Memory B cell (primary cell): ENCODE results near the gene NEK6.

ENCODE experiments used
- ATAC-seq: fragments of 150-1000 bp; cut with Tn5 transposase; 2 replicates; pipeline ENCODE4 v1.10.0; 2021; ENCODE audit warnings: low read depth, mild to moderate bottlenecking, moderate library complexity
- DNase-seq, 2 donors: peaks; one replicate each; pipeline ENCODE4 v3.0.0; 2022; ENCODE audit warnings: low spot score in 2 of 2
- H3K27ac Mint-ChIP-seq: one replicate; pipeline ENCODE4 v1.8.0; 2022; ENCODE audit warnings: mild to moderate bottlenecking, moderate library complexity, mixed read lengths
- H3K27me3 Mint-ChIP-seq: one replicate; pipeline ENCODE4 v1.8.0; 2022; ENCODE audit warnings: mixed read lengths
- H3K36me3 Mint-ChIP-seq: one replicate; pipeline ENCODE4 v1.8.0; 2022; ENCODE audit warnings: mild to moderate bottlenecking, mixed read lengths
- H3K4me1 Mint-ChIP-seq: one replicate; pipeline ENCODE4 v1.8.0; 2022; ENCODE audit warnings: mixed read lengths
- H3K4me3 Mint-ChIP-seq: one replicate; pipeline ENCODE4 v1.8.0; 2022; ENCODE audit warnings: mild to moderate bottlenecking, moderate library complexity, mixed read lengths
- H3K9me3 Mint-ChIP-seq: one replicate; pipeline ENCODE4 v1.8.0; 2022; ENCODE audit warnings: mixed read lengths

Gene NEK6

GRCh38 chr9:124359426-124359825 is 101.7 kb downstream of the NEK6 start:
- ATAC-seq (no peak), DNase-seq (no peak)
- no peak overlapping the region for H3K4me3 Mint-ChIP-seq
- H3K9me3 Mint-ChIP-seq, result no peaks in the 10 kb centered on the region
- H3K27ac Mint-ChIP-seq, result peak overlapping the region; percentile 74
- H3K27me3 Mint-ChIP-seq, result no peaks in the 10 kb centered on the region
- peaks cover 13% of the 10 kb centered on the region for H3K4me1 Mint-ChIP-seq
- peaks cover 13% of the 10 kb centered on the region for H3K36me3 Mint-ChIP-seq

DNA sequence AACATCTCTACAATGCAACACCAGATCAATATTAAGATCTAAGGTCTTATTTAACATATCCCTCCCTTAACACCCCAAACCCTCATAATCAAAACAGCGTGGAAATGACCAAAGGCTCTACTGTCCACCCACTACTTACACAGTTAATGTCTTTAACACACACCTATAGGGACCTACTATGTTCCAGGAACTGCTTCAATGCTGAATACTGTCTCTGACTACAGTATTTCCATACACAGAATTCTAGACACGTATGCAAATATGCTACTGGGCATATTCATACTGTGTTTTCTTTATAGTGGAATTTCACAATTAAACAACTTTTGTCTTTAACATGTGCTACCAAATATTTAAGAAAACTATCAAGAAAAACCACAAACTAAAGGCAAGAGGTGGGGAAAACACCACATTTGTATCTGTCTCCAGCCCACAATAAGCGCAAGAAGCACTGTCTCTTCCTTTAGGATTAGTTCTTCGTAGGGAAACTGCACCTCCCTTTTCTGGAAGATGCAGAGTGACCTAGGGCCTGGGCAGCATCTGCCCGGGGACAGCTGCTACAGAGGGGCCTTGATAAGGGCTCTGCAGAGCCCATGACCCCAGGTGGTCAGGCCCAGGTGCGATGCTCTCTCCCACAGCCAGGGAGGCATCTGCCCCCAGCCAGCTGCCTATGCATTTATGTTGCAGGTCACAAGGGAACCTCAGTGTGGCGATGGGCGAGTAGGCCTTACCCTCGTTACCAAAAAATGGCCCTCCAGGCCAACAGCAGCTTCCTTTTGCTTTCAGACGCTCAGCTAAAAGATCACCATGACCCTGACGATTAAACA is 102.3 kb downstream of the NEK6 start:
- Mint-ChIP-seq H3K4me1 (peaks cover 13% of the 10 kb centered on the region), H3K36me3 (peaks cover 15% of the 10 kb centered on the region), H3K27me3 (no peaks in the 10 kb centered on the region), H3K4me3 (no peak overlapping the region), H3K27ac (peak overlapping the region; percentile 75), H3K9me3 (no peaks in the 10 kb centered on the region)
- DNase-seq (no peak), ATAC-seq (no peak)

GRCh38 chr9:124361128-124361527 is 103.4 kb downstream of the NEK6 start:
- ATAC-seq (no peak), DNase-seq (no peak)
- Mint-ChIP-seq H3K27ac (peak overlapping the region; percentile 75), H3K4me1 (peaks cover 13% of the 10 kb centered on the region), H3K4me3 (no peak overlapping the region), H3K27me3 (no peaks in the 10 kb centered on the region), H3K36me3 (peaks cover 16% of the 10 kb centered on the region), H3K9me3 (no peaks in the 10 kb centered on the region)

- no peak overlapping the region for H3K27ac Mint-ChIP-seq
- H3K4me1 Mint-ChIP-seq, result peaks cover 15% of the 10 kb centered on the region
- H3K4me3 Mint-ChIP-seq, result no peak overlapping the region
- no peaks in the 10 kb centered on the region for H3K27me3 Mint-ChIP-seq
- no peak for ATAC-seq
- H3K9me3 Mint-ChIP-seq, result no peaks in the 10 kb centered on the region
- DNase-seq, result no peak
- peaks cover 19% of the 10 kb centered on the region for H3K36me3 Mint-ChIP-seq
Measured at GRCh38 chr9:124363326-124364096, 105.8 kb downstream of the NEK6 start.

GRCh38 chr9:124364141-124364540 is 106.4 kb downstream of the NEK6 start:
- DNase-seq (no peak), ATAC-seq (no peak)
- H3K4me1 Mint-ChIP-seq, result peaks cover 15% of the 10 kb centered on the region
- no peak overlapping the region for H3K4me3 Mint-ChIP-seq
- peaks cover 19% of the 10 kb centered on the region for H3K36me3 Mint-ChIP-seq
- no peaks in the 10 kb centered on the region for H3K27me3 Mint-ChIP-seq
- no peaks in the 10 kb centered on the region for H3K9me3 Mint-ChIP-seq
- H3K27ac Mint-ChIP-seq, result no peak overlapping the region

GRCh38 chr9:124365036-124365435 is 107.3 kb downstream of the NEK6 start:
- H3K27ac Mint-ChIP-seq, result peak overlapping the region; percentile 18
- ATAC-seq, result no peak
- H3K36me3 Mint-ChIP-seq, result peaks cover 15% of the 10 kb centered on the region
- no peak overlapping the region for H3K4me3 Mint-ChIP-seq
- H3K4me1 Mint-ChIP-seq, result peaks cover 16% of the 10 kb centered on the region
- H3K27me3 Mint-ChIP-seq, result no peaks in the 10 kb centered on the region
- no peak for DNase-seq
- no peaks in the 10 kb centered on the region for H3K9me3 Mint-ChIP-seq

- DNase-seq, result no peak
- no peaks in the 10 kb centered on the region for H3K9me3 Mint-ChIP-seq
- no peak overlapping the region for H3K4me3 Mint-ChIP-seq
- H3K27ac Mint-ChIP-seq, result peak overlapping the region; percentile 48
- H3K27me3 Mint-ChIP-seq, result no peaks in the 10 kb centered on the region
- H3K4me1 Mint-ChIP-seq, result peaks cover 14% of the 10 kb centered on the region
- no peak for ATAC-seq
- H3K36me3 Mint-ChIP-seq, result peaks cover 16% of the 10 kb centered on the region
Measured at GRCh38 chr9:124366476-124367220, 108.9 kb downstream of the NEK6 start.

DNA sequence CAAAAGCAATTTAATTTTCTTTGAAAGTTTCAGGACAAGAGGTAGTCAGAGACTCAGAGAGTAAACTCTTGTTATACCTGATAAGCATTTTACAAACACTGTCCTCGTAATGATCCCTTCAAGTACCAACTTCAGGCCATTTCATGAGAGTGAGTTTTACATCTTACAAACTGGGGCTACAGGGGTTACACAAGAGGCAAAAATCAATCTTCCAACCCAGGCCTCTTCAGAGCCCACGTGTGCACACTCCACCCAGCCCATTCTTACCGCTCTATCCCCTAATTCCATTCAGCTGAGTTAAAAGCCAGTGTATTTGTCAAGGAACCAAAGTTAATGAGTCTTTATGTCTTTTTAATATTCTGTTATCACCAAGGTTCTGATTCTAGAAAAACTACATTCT is 110.9 kb downstream of the NEK6 start:
- Mint-ChIP-seq H3K9me3 (no peaks in the 10 kb centered on the region), H3K36me3 (peaks cover 20% of the 10 kb centered on the region), H3K27ac (no peak overlapping the region), H3K27me3 (no peaks in the 10 kb centered on the region), H3K4me1 (peaks cover 21% of the 10 kb centered on the region), H3K4me3 (no peak overlapping the region)
- no peak for DNase-seq
- ATAC-seq, result no peak

DNA sequence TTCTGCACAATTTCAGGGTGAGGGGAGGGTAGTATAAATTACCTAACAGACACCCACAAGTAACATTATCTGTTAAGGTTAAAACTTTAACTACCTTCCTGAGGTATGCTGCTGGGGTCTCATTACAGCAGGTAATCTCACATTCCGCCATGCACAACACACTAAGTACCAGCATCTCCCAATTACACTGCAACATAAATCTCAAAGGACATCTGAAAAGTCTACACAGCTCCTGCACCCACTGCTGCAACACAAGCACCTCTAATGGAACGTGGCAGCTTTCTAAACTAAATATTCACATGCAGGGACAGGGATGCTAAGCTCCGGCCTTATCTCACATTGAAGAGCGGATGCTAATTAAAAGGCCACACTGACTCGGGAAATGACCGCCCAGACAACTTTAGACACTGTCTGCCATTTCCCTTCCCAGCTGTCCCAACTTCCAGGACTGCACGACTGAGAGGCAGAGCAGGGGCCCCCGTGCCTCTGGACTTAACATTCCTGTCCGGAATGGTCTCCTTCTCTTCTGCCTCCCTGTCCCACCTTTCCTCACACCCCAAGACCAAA is 111.6 kb downstream of the NEK6 start:
- no peaks in the 10 kb centered on the region for H3K27me3 Mint-ChIP-seq
- no peak for ATAC-seq
- H3K36me3 Mint-ChIP-seq, result peaks cover 19% of the 10 kb centered on the region
- no peak overlapping the region for H3K4me3 Mint-ChIP-seq
- peak overlapping the region; percentile 45 for H3K27ac Mint-ChIP-seq
- no peak for DNase-seq
- peaks cover 21% of the 10 kb centered on the region for H3K4me1 Mint-ChIP-seq
- peaks cover 2% of the 10 kb centered on the region for H3K9me3 Mint-ChIP-seq

GRCh38 chr9:124370896-124371582 is 113.3 kb downstream of the NEK6 start:
- Mint-ChIP-seq H3K27ac (no peak overlapping the region), H3K4me1 (peaks cover 21% of the 10 kb centered on the region)

DNA sequence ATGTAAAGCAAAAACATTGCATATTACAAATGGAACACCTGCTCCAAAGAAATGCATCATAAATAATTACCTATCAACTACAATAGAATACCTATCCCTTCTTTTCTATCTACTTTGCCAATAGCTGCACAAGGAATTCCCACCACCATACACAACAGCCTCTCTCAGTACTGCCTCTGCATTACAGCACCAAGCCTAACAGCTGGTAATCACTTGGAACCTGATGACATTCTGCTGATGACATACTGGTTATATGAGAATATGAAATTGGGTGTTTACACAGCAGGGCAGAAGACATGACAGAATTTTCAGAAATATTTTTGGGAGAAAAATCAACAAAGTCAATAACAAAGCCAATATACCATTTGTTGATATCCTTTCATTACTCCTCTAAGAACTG is 114.3 kb downstream of the NEK6 start:
- DNase-seq, result no peak

More at GRCh38 chr9:124370896-124371582, 113.3 kb downstream of the NEK6 start:
- Mint-ChIP-seq H3K4me3 (no peak overlapping the region), H3K27me3 (no peaks in the 10 kb centered on the region), H3K9me3 (peaks cover 2% of the 10 kb centered on the region), H3K36me3 (peaks cover 19% of the 10 kb centered on the region)
- ATAC-seq (no peak), DNase-seq (no peak)

GRCh38 chr9:124373386-124373785 is 115.6 kb downstream of the NEK6 start:
- no peak overlapping the region for H3K4me3 Mint-ChIP-seq
- ATAC-seq, result no peak
- H3K36me3 Mint-ChIP-seq, result peaks cover 14% of the 10 kb centered on the region
- peaks cover 17% of the 10 kb centered on the region for H3K4me1 Mint-ChIP-seq
- peaks cover 2% of the 10 kb centered on the region for H3K9me3 Mint-ChIP-seq
- H3K27ac Mint-ChIP-seq, result no peak overlapping the region
- no peaks in the 10 kb centered on the region for H3K27me3 Mint-ChIP-seq
- DNase-seq, result no peak

More for the DNA sequence above, 114.3 kb downstream of the NEK6 start:
- Mint-ChIP-seq H3K4me3 (no peak overlapping the region), H3K27ac (no peak overlapping the region), H3K36me3 (peaks cover 15% of the 10 kb centered on the region), H3K27me3 (no peaks in the 10 kb centered on the region), H3K4me1 (peaks cover 20% of the 10 kb centered on the region), H3K9me3 (peaks cover 2% of the 10 kb centered on the region)
- no peak for ATAC-seq

GRCh38 chr9:124373851-124374250 is 116.1 kb downstream of the NEK6 start:
- H3K4me3 Mint-ChIP-seq, result no peak overlapping the region
- H3K9me3 Mint-ChIP-seq, result peaks cover 2% of the 10 kb centered on the region
- ATAC-seq (no peak), DNase-seq (no peak)
- H3K4me1 Mint-ChIP-seq, result peaks cover 15% of the 10 kb centered on the region
- H3K36me3 Mint-ChIP-seq, result peaks cover 14% of the 10 kb centered on the region
- no peak overlapping the region for H3K27ac Mint-ChIP-seq
- H3K27me3 Mint-ChIP-seq, result no peaks in the 10 kb centered on the region
